Upper lobe of left lung (tissue), 4 donors: ENCODE measurements around the gene TAF3.

Source experiments
- CTCF ChIP-seq, 6 experiments: fragments of 450-650 bp in 4 of 6; fragments of 200-600 bp in 2 of 6; sonication (generic) in 2 of 6; IDR thresholded peaks; one replicate each; pipeline ENCODE4 v1.5.1; 2016 to 2019; ENCODE audit warnings: antibody characterized with exemption in 6 of 6
- POLR2AphosphoS5 ChIP-seq, 2 donors: sonication (generic); formaldehyde crosslinking; IDR thresholded peaks; one replicate each; pipeline ENCODE4 v1.5.1; 2017; ENCODE audit warnings: antibody characterized with exemption in 2 of 2

- TF ChIP-seq CTCF (IDR thresholded peaks at IDR 0.05) (no peak), POLR2AphosphoS5 (IDR thresholded peaks at IDR 0.05) (no peak)
These were observed 132.9 kb downstream of the TAF3 start for GRCh38 chr10:7950981-7951847.
